Esophagus muscularis mucosa (tissue), 4 donors: Measurements from ENCODE around the gene GALNT14.

Experiments used
- EP300 ChIP-seq: sonication (generic); formaldehyde crosslinking; IDR thresholded peaks from one replicate; pipeline ENCODE4 v1.6.1; 2017; ENCODE audit warnings: antibody characterized with exemption
- POLR2A ChIP-seq: fragments of 450-650 bp; IDR thresholded peaks from one replicate; pipeline ENCODE4 v1.6.1; 2017; ENCODE audit warnings: antibody characterized with exemption, moderate library complexity, mild to moderate bottlenecking, low read depth
- POLR2AphosphoS5 ChIP-seq, 2 donors: sonication (generic); formaldehyde crosslinking; IDR thresholded peaks; one replicate each; pipeline ENCODE4 v1.6.1; 2017; ENCODE audit warnings: antibody characterized with exemption in 2 of 2
- TF ChIP-seq, protein P1 (sequence below), 3 experiments: fragments of 200-600 bp in 2 of 3; fragments of 450-650 bp in 1 of 3; sonication (generic) in 2 of 3; IDR thresholded peaks; one replicate each; pipeline ENCODE4 v1.5.1; 2017 to 2019; ENCODE audit warnings: antibody characterized with exemption in 3 of 3, mild to moderate bottlenecking in 2 of 3, moderate library complexity in 1 of 3

DNA sequence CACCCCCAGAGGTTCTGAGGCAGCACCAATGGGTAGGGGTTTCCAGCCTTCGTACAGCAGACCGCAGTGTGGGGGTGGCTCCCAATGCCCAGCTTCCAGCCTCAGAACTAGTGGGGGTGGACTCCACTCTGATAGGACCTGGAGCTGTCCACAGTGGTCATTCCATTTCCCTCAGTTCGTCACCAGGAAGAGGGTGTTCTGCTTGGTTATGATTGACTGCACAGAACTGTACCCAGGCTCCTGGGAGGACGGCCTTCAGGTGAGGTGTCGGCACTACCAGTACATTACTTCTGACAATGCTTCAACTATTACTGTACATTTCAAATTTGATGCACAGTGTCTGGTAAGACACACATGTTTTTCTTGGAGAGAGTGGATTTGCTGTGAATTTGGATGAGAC is 180.6 kb downstream of the GALNT14 start:
- TF ChIP-seq POLR2AphosphoS5 (IDR thresholded peaks at IDR 0.05), result no peak
- TF ChIP-seq, protein P1, sequence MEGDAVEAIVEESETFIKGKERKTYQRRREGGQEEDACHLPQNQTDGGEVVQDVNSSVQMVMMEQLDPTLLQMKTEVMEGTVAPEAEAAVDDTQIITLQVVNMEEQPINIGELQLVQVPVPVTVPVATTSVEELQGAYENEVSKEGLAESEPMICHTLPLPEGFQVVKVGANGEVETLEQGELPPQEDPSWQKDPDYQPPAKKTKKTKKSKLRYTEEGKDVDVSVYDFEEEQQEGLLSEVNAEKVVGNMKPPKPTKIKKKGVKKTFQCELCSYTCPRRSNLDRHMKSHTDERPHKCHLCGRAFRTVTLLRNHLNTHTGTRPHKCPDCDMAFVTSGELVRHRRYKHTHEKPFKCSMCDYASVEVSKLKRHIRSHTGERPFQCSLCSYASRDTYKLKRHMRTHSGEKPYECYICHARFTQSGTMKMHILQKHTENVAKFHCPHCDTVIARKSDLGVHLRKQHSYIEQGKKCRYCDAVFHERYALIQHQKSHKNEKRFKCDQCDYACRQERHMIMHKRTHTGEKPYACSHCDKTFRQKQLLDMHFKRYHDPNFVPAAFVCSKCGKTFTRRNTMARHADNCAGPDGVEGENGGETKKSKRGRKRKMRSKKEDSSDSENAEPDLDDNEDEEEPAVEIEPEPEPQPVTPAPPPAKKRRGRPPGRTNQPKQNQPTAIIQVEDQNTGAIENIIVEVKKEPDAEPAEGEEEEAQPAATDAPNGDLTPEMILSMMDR (IDR thresholded peaks at IDR 0.05), result no peak
- no peak for TF ChIP-seq POLR2A
- TF ChIP-seq EP300, result no peak
